ENCODE results near the gene CYYR1.

DNA sequence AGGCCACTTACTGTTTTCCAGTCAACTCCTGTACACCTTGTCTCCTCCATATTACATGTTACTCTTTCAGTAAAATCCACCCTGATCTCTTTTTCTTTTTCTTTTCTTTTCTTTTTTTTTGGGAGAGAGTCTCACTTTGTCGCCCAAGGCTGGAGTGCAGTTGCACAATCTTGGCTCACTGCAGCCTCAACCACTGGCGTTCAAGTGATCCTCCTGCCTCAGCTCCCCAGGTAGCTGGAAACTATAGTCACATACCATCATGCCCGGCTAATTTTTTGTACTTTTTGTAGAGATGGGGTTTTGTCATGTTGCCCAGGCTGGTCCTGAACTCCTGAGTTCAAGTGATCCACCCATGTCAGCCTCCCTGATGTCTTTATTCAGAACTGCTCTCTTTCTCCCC, 57.8 kb downstream of the CYYR1 start:
- TF ChIP-seq POLR2A (IDR thresholded peaks at IDR 0.05) (no peak), EP300 (IDR thresholded peaks at IDR 0.05) (no peak), POLR2AphosphoS5 (IDR thresholded peaks at IDR 0.05) (no peak)
- TF ChIP-seq, protein P1, sequence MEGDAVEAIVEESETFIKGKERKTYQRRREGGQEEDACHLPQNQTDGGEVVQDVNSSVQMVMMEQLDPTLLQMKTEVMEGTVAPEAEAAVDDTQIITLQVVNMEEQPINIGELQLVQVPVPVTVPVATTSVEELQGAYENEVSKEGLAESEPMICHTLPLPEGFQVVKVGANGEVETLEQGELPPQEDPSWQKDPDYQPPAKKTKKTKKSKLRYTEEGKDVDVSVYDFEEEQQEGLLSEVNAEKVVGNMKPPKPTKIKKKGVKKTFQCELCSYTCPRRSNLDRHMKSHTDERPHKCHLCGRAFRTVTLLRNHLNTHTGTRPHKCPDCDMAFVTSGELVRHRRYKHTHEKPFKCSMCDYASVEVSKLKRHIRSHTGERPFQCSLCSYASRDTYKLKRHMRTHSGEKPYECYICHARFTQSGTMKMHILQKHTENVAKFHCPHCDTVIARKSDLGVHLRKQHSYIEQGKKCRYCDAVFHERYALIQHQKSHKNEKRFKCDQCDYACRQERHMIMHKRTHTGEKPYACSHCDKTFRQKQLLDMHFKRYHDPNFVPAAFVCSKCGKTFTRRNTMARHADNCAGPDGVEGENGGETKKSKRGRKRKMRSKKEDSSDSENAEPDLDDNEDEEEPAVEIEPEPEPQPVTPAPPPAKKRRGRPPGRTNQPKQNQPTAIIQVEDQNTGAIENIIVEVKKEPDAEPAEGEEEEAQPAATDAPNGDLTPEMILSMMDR (IDR thresholded peaks at IDR 0.05) = no peak
